Thyroid gland (tissue), 4 donors: ENCODE results near the gene ENPP4.

Experiments
- CTCF ChIP-seq, 6 experiments: fragments of 200-600 bp in 3 of 6; fragments of 450-650 bp in 3 of 6; sonication (generic) in 3 of 6; IDR thresholded peaks; one replicate each; pipeline ENCODE4 v1.5.1; 2016 to 2019; ENCODE audit warnings: antibody characterized with exemption in 6 of 6, mild to moderate bottlenecking in 2 of 6, inconsistent platforms in 1 of 6, moderate library complexity in 1 of 6
- POLR2A ChIP-seq, 2 donors: fragments of 450-650 bp; IDR thresholded peaks; one replicate each; pipeline ENCODE4 v1.6.1; 2017; ENCODE audit warnings: antibody characterized with exemption in 2 of 2, mild to moderate bottlenecking in 2 of 2, moderate library complexity in 1 of 2

- no peak for TF ChIP-seq POLR2A (IDR thresholded peaks at IDR 0.05)
- no peak for TF ChIP-seq CTCF (IDR thresholded peaks at IDR 0.05)
Measured at GRCh38 chr6:46118836-46119235, 11.0 kb upstream of the ENPP4 start.
